Hematopoietic multipotent progenitor cell treated with erythropoietin and hydrocortisone succinate and interleukin-3 and kit ligand, for 17 days (in vitro differentiated cells): ENCODE data around the gene PRKN.
"Not testable (repeated sequence)": the region's sequence is repeated elsewhere in the genome, so short reads cannot be mapped to it uniquely, and the experiment has no call there.

Source experiments
- DNase-seq: peaks from one replicate; pipeline ENCODE4 v3.0.0-alpha.2; 2015; ENCODE audit warnings: low spot score

PRKN gene

GRCh38 chr6:161901740-161902426 is 825.7 kb downstream of the PRKN start:
- DNase-seq, result no peak

GRCh38 chr6:161894436-161894835 is 833.1 kb downstream of the PRKN start:
- DNase-seq, result no peak

- DNase-seq, result no peak
Observed at GRCh38 chr6:161891542-161891941, 836.0 kb downstream of the PRKN start.

GRCh38 chr6:161890832-161891297 is 836.7 kb downstream of the PRKN start:
- DNase-seq, result no peak

GRCh38 chr6:161890133-161890831 is 837.3 kb downstream of the PRKN start:
- DNase-seq, result no peak

- no peak for DNase-seq
Observed at GRCh38 chr6:161889324-161889723, 838.2 kb downstream of the PRKN start.

GRCh38 chr6:161886545-161886944 is 841.0 kb downstream of the PRKN start:
- not testable (repeated sequence) for DNase-seq

GRCh38 chr6:161884782-161885181 is 842.8 kb downstream of the PRKN start:
- DNase-seq, result no peak

GRCh38 chr6:161882196-161882765 is 845.3 kb downstream of the PRKN start:
- DNase-seq, result no peak

- no peak for DNase-seq
Observed at GRCh38 chr6:161880056-161880455, 847.5 kb downstream of the PRKN start.

- no peak for DNase-seq
Observed at GRCh38 chr6:161876231-161876630, 851.3 kb downstream of the PRKN start.

GRCh38 chr6:161870236-161870901 is 857.2 kb downstream of the PRKN start:
- DNase-seq, result no peak

GRCh38 chr6:161869491-161869890 is 858.1 kb downstream of the PRKN start:
- DNase-seq, result no peak

GRCh38 chr6:161866570-161866969 is 861.0 kb downstream of the PRKN start:
- DNase-seq, result no peak

GRCh38 chr6:161861061-161861460 is 866.5 kb downstream of the PRKN start:
- not testable (repeated sequence) for DNase-seq

- no peak for DNase-seq
Observed at GRCh38 chr6:161853657-161854056, 873.9 kb downstream of the PRKN start.

- not testable (repeated sequence) for DNase-seq
Observed at GRCh38 chr6:161851486-161851885, 876.1 kb downstream of the PRKN start.

GRCh38 chr6:161850562-161850961 is 877.0 kb downstream of the PRKN start:
- DNase-seq, result no peak

- DNase-seq, result no peak
Observed at GRCh38 chr6:161847628-161848027, 879.9 kb downstream of the PRKN start.

- DNase-seq, result no peak
Observed at GRCh38 chr6:161844804-161845203, 882.8 kb downstream of the PRKN start.

- DNase-seq, result no peak
Observed at GRCh38 chr6:161843066-161843465, 884.5 kb downstream of the PRKN start.

GRCh38 chr6:161840380-161840779 is 887.2 kb downstream of the PRKN start:
- no peak for DNase-seq
